Spinal cord (tissue), 10 donors: Measurements from ENCODE around the gene LAMC1. TPM values are rescaled to one million over a fixed set of nuclear protein-coding genes. Genes with fewer than 3 reads are reported as not detected.

Source experiments
- DNase-seq, 6 donors: peaks; one replicate each; pipeline versions ENCODE4 v3.0.0 to v3.0.0-alpha.2; 2013 to 2015; ENCODE audit warnings: low spot score in 6 of 6, low read depth in 4 of 6
- H3K27ac ChIP-seq: one replicate; pipeline ENCODE4 v1.5.1; 2013; ENCODE audit warnings: low read depth, low read length, control low read depth
- H3K27me3 ChIP-seq: one replicate; pipeline ENCODE4 v1.6.1; 2013; ENCODE audit warnings: low read length; ENCODE audit not compliant: control insufficient read depth, insufficient read depth
- H3K36me3 ChIP-seq: one replicate; pipeline ENCODE4 v1.6.1; 2013; ENCODE audit warnings: low read length; ENCODE audit not compliant: control insufficient read depth, insufficient read depth
- H3K4me1 ChIP-seq: one replicate; pipeline ENCODE4 v1.6.1; 2013; ENCODE audit warnings: low read length; ENCODE audit not compliant: control insufficient read depth, insufficient read depth
- H3K4me3 ChIP-seq: one replicate; pipeline ENCODE4 v1.5.1; 2013; ENCODE audit warnings: low read depth, low read length, control low read depth
- H3K9me3 ChIP-seq: one replicate; pipeline ENCODE4 v1.6.1; 2013; ENCODE audit warnings: low read length; ENCODE audit not compliant: control insufficient read depth, insufficient read depth
- WGBS: methylation state at CpG from one replicate; pipeline ENCODE4 v1.1.5; 2013; ENCODE audit warnings: missing lambda C conversion rate; ENCODE audit not compliant: insufficient coverage; 5-methylcytosine and 5-hydroxymethylcytosine counted together
- polyA plus RNA-seq, 2 donors: library from polyadenylated mRNA; unstranded; fragments of 120-200 nt; gene quantifications; one replicate each; pipeline ENCODE4 v1.2.1, GENCODE V29; 2013; ENCODE audit not compliant: insufficient read length in 2 of 2
- total RNA-seq, 2 donors: library from RNA; depleted of rRNA in 1 of 2; stranded (reverse); fragments of 120-200 nt in 1 of 2; fragments of >200 nt in 1 of 2; gene quantifications; one replicate each; pipeline versions ENCODE4 v1.2.3 to v1.2.4, GENCODE V29; 2013 to 2014
- donor health status: healthy.

LAMC1 gene
- total and polyA plus RNA-seq, 4 donors: 47.5 to 174 (median 120) TPM

DNA sequence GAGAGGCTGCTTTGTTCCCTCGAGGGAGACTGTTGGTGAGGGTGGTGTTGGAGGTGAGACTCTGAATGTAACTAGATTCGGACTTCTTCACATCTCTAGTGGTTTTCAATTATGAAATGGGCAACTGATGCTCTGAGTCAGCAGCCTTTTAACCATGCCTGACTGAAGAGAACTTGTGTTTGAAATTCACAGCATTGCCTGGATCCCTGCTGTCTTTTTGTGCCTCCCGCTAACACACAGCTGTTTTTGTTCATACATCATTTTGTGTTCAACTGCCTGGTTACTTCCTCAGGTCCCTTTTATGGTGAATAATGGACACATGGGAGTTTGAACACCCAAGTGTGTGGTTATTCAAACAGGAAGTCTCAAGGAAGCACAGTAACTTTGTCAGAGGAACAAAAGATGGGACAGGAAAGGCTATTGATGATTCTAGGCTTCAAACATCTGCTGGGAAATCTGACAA, 16.8 kb downstream of the LAMC1 start:
- Histone ChIP-seq H3K4me3 (no peak overlapping the region), H3K36me3 (no peaks in the 10 kb centered on the region), H3K27ac (peak overlapping the region; percentile 83), H3K27me3 (no peaks in the 10 kb centered on the region), H3K4me1 (peaks cover 3% of the 10 kb centered on the region), H3K9me3 (no peaks in the 10 kb centered on the region)
- WGBS: no CpG with 5 or more reads among the region's 3 CpGs
- peak in 2 of 6 donors; percentile 59 to 81 for DNase-seq

DNA sequence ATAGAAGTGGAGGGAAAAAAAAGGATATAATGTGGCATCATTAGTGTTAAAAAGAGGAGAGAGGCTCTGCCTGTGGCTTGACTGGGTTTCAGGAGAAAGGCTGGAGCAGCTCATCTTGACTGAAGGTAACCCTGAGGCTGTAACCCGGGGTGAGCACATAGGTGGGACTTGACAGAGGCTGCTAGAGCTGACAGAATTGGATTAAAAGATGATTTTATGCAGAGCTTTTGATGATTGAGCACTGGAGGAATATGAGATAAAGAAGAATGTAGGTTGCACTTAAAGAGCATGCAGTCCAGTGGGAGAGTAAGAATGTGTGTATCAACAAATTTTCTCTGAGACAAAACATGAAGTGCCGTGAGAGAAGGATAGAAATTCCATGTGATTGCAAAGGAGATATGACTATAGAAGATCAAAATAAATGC, 17.3 kb downstream of the LAMC1 start:
- Histone ChIP-seq H3K27ac (peak overlapping the region; percentile 83), H3K36me3 (no peaks in the 10 kb centered on the region), H3K27me3 (no peaks in the 10 kb centered on the region), H3K9me3 (no peaks in the 10 kb centered on the region), H3K4me3 (no peak overlapping the region), H3K4me1 (peaks cover 3% of the 10 kb centered on the region)
- DNase-seq: no peak
- WGBS: 50% methylated on average over 2 of the region's 2 CpGs

DNA sequence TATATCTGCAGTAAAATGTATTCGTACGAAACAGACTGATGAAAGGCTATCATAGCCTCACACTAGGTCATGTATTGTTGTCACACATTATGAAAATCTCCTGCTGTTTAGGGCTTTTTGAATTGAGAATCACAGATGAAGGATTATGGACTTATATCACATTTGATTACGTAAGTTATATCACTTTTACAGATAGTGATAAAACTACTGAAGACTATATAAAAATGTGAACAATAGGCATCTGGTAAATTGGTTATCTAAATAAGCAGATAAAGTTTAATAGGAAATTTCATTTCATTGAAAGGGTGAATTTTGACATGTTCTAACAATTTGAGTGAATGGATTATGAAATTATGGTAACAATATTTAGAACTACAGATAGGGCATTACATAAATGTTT, 20.0 kb downstream of the LAMC1 start:
- Histone ChIP-seq H3K27me3 (no peaks in the 10 kb centered on the region), H3K36me3 (no peaks in the 10 kb centered on the region), H3K27ac (no peak overlapping the region), H3K9me3 (no peaks in the 10 kb centered on the region), H3K4me3 (no peak overlapping the region), H3K4me1 (peaks cover under 1% of the 10 kb centered on the region)
- DNase-seq: no peak
- WGBS: no CpG with 5 or more reads among the region's 3 CpGs

DNA sequence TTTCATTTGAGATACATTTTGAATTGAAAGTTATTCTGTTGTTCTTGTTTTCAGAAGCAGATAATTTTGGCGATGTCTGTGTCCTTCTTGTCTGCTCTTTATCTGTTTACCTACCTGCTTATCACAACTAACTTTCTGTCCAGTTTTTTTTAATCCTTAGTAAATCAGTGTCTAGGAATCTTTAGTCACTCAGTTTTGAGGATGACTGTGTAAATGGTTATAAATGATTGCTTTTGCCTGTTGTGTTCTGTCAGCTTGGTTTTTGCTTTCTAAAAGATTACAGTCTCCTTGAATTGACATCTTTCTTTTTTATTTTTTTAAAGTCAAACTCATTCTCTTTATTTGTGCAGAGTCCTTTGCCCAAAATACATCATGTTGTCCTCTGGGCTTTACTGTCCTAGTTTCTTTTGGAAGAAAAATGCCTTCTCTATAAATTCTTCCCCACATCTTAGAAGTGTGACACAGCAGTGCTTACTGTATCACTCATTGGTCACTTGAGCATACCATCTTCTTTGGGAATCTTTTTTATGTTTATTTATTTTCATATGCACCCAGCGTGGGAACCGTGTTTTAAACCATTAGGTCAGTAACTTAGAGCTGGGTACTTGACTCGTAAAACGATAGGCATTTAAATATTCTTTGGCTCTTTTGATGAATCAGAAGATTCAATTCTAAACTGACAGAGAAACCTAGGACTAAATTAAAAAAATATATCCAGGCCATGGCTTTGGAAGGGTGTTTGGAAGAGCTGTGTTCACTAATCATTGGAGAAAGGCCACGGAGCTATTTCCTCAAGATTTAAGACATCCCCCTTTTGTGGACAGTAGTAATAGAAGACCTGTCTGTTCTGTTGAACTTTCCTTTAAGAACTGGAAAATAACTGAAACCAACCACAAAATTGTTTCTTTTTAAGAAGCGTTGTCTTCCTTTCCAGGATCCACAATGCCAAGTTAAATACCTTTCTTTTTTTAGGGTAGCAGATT, 20.9 kb downstream of the LAMC1 start:
- Histone ChIP-seq H3K4me3 (no peak overlapping the region), H3K27ac (peak overlapping the region; percentile 43), H3K9me3 (no peaks in the 10 kb centered on the region), H3K4me1 (no peaks in the 10 kb centered on the region), H3K27me3 (no peaks in the 10 kb centered on the region), H3K36me3 (no peaks in the 10 kb centered on the region)
- DNase-seq: peak in 1 of 6 donors; percentile 8
- 85% methylated on average over 3 of the region's 7 CpGs for WGBS

DNA sequence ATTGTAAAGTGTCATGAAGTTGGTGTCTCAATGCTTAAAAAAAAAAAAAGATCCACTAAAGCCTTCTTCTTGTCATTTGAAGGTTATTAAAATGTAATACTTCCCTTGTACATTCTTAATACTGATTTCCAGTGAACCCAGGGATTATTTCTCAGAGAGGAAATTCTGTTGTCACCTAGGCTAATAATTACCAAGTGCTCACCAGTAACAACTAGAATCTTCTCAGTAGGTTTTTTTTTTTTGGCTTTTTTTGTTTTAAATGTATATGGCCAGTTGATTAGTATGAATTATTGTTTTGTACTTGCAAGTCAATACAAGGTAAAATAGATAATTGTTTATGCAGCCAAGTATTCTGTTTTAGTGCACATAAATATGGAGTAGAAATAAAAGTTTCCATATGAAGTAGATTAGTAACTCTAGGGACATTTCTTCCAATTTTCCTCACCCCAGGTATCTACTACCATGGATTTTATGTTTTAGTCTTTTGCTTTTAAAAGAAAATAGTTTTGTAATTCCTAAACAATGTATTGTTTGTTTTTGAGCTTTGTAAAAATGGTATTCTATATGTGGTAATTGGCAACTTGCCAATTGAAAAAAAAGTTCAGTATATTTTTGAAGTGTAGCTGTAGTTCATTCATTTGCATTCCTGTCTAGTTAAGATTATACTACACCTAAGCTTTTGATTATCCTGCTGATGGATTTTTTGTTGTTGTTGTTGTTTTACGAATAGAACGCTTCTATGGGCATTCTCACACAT, 21.9 kb downstream of the LAMC1 start:
- Histone ChIP-seq H3K4me3 (no peak overlapping the region), H3K27me3 (no peaks in the 10 kb centered on the region), H3K4me1 (no peaks in the 10 kb centered on the region), H3K9me3 (no peaks in the 10 kb centered on the region), H3K36me3 (no peaks in the 10 kb centered on the region), H3K27ac (peak overlapping the region; percentile 43)
- no peak for DNase-seq
- no CpG with 5 or more reads among the region's 2 CpGs for WGBS

DNA sequence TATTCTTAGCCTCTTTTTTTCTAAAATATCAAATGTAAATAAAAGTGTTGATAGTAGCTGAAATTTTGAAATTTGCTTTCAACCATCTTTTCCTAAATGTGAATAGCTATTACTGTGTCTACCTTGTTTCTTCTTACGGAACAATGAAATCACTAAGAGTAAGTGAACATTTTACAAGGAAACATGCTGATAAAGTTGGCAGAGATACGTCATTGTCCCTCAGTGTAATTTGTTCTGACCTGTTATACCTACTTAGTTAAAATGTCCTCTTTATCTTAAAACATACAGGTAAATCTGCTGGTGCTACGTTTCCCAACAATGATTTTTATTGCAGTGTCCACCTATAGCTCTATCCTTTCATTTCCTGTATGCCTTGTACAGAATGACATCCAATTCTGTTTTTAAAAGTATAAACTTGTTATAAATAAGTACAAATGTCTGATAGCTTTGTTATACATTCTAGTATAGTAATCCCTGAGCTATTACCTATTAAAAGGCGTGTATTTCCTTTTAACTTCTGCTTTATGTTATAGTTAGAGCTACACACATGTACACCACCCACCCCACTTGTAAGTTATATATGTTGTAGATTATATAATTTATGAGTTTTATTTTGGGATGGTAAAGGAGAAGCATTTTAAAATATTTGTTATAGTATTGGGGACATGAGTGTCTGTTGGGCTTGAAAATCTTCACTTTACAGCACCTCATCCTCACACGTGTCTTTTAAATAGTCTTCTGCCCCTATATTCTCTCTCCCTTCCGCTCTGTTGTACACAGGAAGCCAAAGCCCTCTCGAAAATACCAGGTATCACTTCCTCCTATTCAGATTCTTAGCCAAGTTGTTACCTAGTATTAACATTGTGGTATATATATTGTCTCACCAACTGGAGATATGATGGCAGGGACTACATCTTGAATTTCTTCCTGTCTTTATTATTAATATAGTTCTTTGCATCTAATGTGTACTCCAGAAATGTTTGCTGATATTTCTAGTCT, 25.2 kb downstream of the LAMC1 start:
- Histone ChIP-seq H3K4me1 (no peaks in the 10 kb centered on the region), H3K4me3 (no peak overlapping the region), H3K9me3 (no peaks in the 10 kb centered on the region), H3K36me3 (no peaks in the 10 kb centered on the region), H3K27ac (no peak overlapping the region), H3K27me3 (no peaks in the 10 kb centered on the region)
- no peak for DNase-seq
- WGBS: no CpG with 5 or more reads among the region's 7 CpGs

DNA sequence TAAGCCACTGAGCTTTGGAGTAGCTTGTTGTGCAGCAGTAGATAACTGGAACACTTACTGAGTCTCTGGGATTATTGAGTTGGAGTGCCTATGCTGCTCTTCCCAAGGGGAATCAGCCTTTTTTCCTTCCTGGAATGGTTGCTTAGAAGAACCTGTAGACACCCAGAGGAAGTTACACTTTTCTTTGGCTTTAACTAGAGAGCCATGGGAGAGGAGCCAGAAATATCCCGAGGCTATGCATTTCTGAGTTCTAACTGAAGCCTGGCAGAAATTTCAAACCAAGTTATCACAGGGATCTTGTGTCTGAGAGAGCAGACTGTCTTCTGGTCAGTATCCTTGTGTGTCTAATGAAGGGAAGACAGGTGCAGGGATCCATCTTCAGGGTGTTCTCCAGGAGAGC, 28.3 kb downstream of the LAMC1 start:
- Histone ChIP-seq H3K36me3 (no peaks in the 10 kb centered on the region), H3K4me1 (no peaks in the 10 kb centered on the region), H3K27me3 (no peaks in the 10 kb centered on the region), H3K27ac (no peak overlapping the region), H3K9me3 (no peaks in the 10 kb centered on the region), H3K4me3 (no peak overlapping the region)
- DNase-seq: peak in 1 of 6 donors; percentile 23
- 80% methylated on average over 1 of the region's 1 CpG for WGBS

DNA sequence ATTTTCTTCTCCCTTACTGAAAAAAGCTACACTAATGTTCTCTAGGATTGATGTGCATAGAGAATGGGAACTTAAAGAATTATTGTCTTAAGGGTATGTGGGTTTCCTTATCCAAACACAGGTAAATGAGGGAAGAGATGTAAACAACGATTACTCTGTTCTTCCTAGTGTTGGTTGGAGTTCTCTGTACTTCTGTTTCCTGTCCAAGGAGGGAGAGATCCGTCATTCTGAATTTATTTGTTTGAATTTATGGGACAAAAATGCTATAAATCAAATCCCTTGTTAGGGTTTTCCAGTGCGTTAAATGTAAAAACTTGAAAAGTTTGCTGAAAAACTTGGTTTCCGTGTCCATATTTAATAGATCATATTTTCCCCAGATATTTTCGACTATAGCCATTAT, 29.6 kb downstream of the LAMC1 start:
- Histone ChIP-seq H3K9me3 (no peaks in the 10 kb centered on the region), H3K4me3 (no peak overlapping the region), H3K27me3 (no peaks in the 10 kb centered on the region), H3K27ac (no peak overlapping the region), H3K36me3 (no peaks in the 10 kb centered on the region), H3K4me1 (no peaks in the 10 kb centered on the region)
- DNase-seq: no peak
- WGBS: 80% methylated on average over 1 of the region's 5 CpGs
